ENCODE measurements around the gene GSTO1. TPM values are rescaled to one million over a fixed set of nuclear protein-coding genes. Genes with fewer than 3 reads are reported as not detected.
A peak's percentile ranks its signal among the peaks of the same experiment; 100 is the strongest.

Gene GSTO1
- polyA plus RNA-seq, 3 donors = 131 to 581 (median 495) TPM

- Histone ChIP-seq H3K9ac (ENCODE audit: insufficient read depth, low read length, poor library complexity, severe bottlenecking) (no peak overlapping the region), H3K36me3 (replicated peaks in 1 of 2; ENCODE audit: control insufficient read depth in 1 of 2, insufficient read depth in 2 of 2, low read length in 2 of 2) (no peaks in the 10 kb centered on the region), H3K79me2 (ENCODE audit: insufficient read depth, low read length) (peaks cover 11% of the 10 kb centered on the region), H3K27ac (ENCODE audit: low read depth in 1 of 2, low read length in 2 of 2) (no peak overlapping the region), H2AFZ (ENCODE audit: insufficient read depth, low read depth, low read length, poor library complexity, severe bottlenecking) (no peak overlapping the region), H3K4me3 (replicated peaks in 1 of 3; ENCODE audit: low read depth in 2 of 3, low read length in 3 of 3) (no peak overlapping the region), H3K27me3 (ENCODE audit: control insufficient read depth in 2 of 2, insufficient read depth in 2 of 2, low read length in 2 of 2) (no peaks in the 10 kb centered on the region), H3K9me3 (replicated peaks in 1 of 2; ENCODE audit: control insufficient read depth in 1 of 2, insufficient read depth in 1 of 2, low read length in 2 of 2) (peaks cover 0 to 3% of the 10 kb centered on the region in 2 donors), H3K4me2 (replicated peaks; ENCODE audit: extremely low read depth, low read length, poor library complexity, severe bottlenecking) (no peak overlapping the region), H4K20me1 (ENCODE audit: insufficient read depth, low read length) (no peaks in the 10 kb centered on the region), H3K4me1 (ENCODE audit: control insufficient read depth in 1 of 2, insufficient read depth in 2 of 2, low read length in 2 of 2) (peaks cover 37 to 40% of the 10 kb centered on the region in 2 donors)
- Mint-ChIP-seq H3K27me3 (ENCODE audit: low read depth in 3 of 3) (peaks cover 0 to 5% (median 0%) of the 10 kb centered on the region in 3 donors), H3K9me3 (peaks cover 0 to 5% (median 1%) of the 10 kb centered on the region in 7 donors), H3K27ac (peak overlapping the region in 3 of 7 donors; percentile 11 to 44 (median 41)), H3K4me1 (peaks cover 58% of the 10 kb centered on the region), H3K4me3 (no peak overlapping the region), H3K36me3 (peaks cover 0 to 3% of the 10 kb centered on the region in 2 donors)
- WGBS (ENCODE audit: insufficient coverage) = no CpG with 5 or more reads among the region's 1 CpG
- TF ChIP-seq CTCF (IDR thresholded peaks at IDR 0.05) = no peak
- DNase-seq = no peak
- intact Hi-C loops (cut with micrococcal nuclease) = loop anchor here (10.0 kb wide), 1 partner anchor 74 kb away; no protein-coding TSS in a partner anchor
Observed at GRCh38 chr10:104250371-104250770, 4.3 kb upstream of the GSTO1 start.

GRCh38 chr10:104251443-104251842 is 3.2 kb upstream of the GSTO1 start:
- intact Hi-C loops (cut with micrococcal nuclease) = loop anchor here (10.0 kb wide), 1 partner anchor 73 kb away; no protein-coding TSS in a partner anchor
- peaks cover under 1 to 3% of the 10 kb centered on the region in 2 donors for H3K36me3 Mint-ChIP-seq
- DNase-seq = no peak
- no CpG with 5 or more reads among the region's 6 CpGs for WGBS (ENCODE audit: insufficient coverage)
- peaks cover 0 to 5% (median 1%) of the 10 kb centered on the region in 7 donors for H3K9me3 Mint-ChIP-seq
- Histone ChIP-seq H3K4me1 (ENCODE audit: control insufficient read depth in 1 of 2, insufficient read depth in 2 of 2, low read length in 2 of 2) (peaks cover 33 to 40% of the 10 kb centered on the region in 2 donors), H3K9ac (ENCODE audit: insufficient read depth, low read length, poor library complexity, severe bottlenecking) (no peak overlapping the region), H3K27ac (ENCODE audit: low read depth in 1 of 2, low read length in 2 of 2) (no peak overlapping the region), H4K20me1 (ENCODE audit: insufficient read depth, low read length) (peaks cover 7% of the 10 kb centered on the region), H3K36me3 (replicated peaks in 1 of 2; ENCODE audit: control insufficient read depth in 1 of 2, insufficient read depth in 2 of 2, low read length in 2 of 2) (no peaks in the 10 kb centered on the region), H2AFZ (ENCODE audit: insufficient read depth, low read depth, low read length, poor library complexity, severe bottlenecking) (no peak overlapping the region), H3K9me3 (replicated peaks in 1 of 2; ENCODE audit: control insufficient read depth in 1 of 2, insufficient read depth in 1 of 2, low read length in 2 of 2) (peaks cover 0 to 3% of the 10 kb centered on the region in 2 donors), H3K27me3 (ENCODE audit: control insufficient read depth in 2 of 2, insufficient read depth in 2 of 2, low read length in 2 of 2) (no peaks in the 10 kb centered on the region), H3K4me3 (replicated peaks in 1 of 3; ENCODE audit: low read depth in 2 of 3, low read length in 3 of 3) (no peak overlapping the region), H3K79me2 (ENCODE audit: insufficient read depth, low read length) (peaks cover 21% of the 10 kb centered on the region), H3K4me2 (replicated peaks; ENCODE audit: extremely low read depth, low read length, poor library complexity, severe bottlenecking) (no peak overlapping the region)
- H3K4me1 Mint-ChIP-seq = peaks cover 56% of the 10 kb centered on the region
- H3K4me3 Mint-ChIP-seq = no peak overlapping the region
- peaks cover 0 to 5% (median 0%) of the 10 kb centered on the region in 3 donors for H3K27me3 Mint-ChIP-seq (ENCODE audit: low read depth in 3 of 3)
- no peak overlapping the region for H3K27ac Mint-ChIP-seq
- no peak for TF ChIP-seq CTCF (IDR thresholded peaks at IDR 0.05)
